BJ (cell line): Measurements from ENCODE around the gene SLC41A3. TPM values are rescaled to one million over a fixed set of nuclear protein-coding genes. Genes with fewer than 3 reads are reported as not detected.
"Not testable (repeated sequence)": the region's sequence is repeated elsewhere in the genome, so short reads cannot be mapped to it uniquely, and the experiment has no call there.

Experiments
- CTCF ChIA-PET: fragments of 350-600 bp; formaldehyde crosslinking; extraction: SDS; loops from one replicate; lab custom pipeline; 2021; ENCODE audit warnings: antibody characterized with exemption, inconsistent platforms; lab: Yijun Ruan, JAX
- POLR2A ChIA-PET: fragments of 300-600 bp; sonication (Branson Sonifier 250); formaldehyde crosslinking; extraction: SDS; loops from one replicate; lab custom pipeline; 2021; ENCODE audit warnings: antibody characterized with exemption; lab: Charles Lee
- DNase-seq: peaks from one replicate; pipeline ENCODE4 v3.0.0-alpha.2; 2011; ENCODE audit warnings: low read depth
- H3K27me3 ChIP-seq: 2 replicates; pipeline ENCODE4 v1.6.0; 2011; ENCODE audit warnings: low read length; ENCODE audit not compliant: control insufficient read depth, insufficient read depth
- H3K36me3 ChIP-seq: 2 replicates; pipeline ENCODE4 v1.5.1; 2011; ENCODE audit warnings: low read length; ENCODE audit not compliant: control insufficient read depth, insufficient read depth
- H3K4me3 ChIP-seq: 2 replicates; pipeline ENCODE4 v1.5.1; 2011; ENCODE audit warnings: low read depth, mild to moderate bottlenecking, control low read depth, low read length
- polyA plus RNA-seq: library from polyadenylated mRNA; depleted of rRNA; stranded (reverse); fragments of >200 nt; gene quantifications from 2 replicates; pipeline ENCODE4 v1.2.3, GENCODE V29; 2011
- TF ChIP-seq, protein P1 (sequence below): IDR thresholded peaks from 2 replicates; pipeline ENCODE4 v1.5.1; 2011; ENCODE audit warnings: low read depth, mild to moderate bottlenecking, control low read depth, inconsistent platforms, low read length, moderate library complexity; ENCODE audit not compliant: insufficient read depth

SLC41A3 gene
- polyA plus RNA-seq, 1 experiment: 70.8 TPM

DNA sequence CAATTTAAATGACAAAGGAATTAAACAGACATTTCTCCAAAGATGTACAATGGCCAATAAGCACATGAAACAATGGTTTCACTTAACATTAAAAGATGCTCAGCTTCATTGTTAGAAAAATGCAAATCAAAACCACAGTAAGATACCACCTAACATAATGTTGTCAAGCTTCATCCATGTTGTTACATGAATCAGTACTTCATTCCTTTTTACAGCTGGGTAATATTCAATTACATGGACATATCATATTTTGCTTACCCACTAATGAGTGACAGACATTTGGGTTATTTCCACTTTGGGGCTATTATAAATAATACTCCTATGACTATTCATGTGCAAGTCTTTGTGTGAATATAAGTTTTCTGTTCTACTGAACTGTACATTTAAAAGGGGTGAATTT is 7.8 kb downstream of the SLC41A3 start:
- Histone ChIP-seq H3K27me3 (no peaks in the 10 kb centered on the region), H3K4me3 (no peak overlapping the region), H3K36me3 (no peaks in the 10 kb centered on the region)
- no peak for DNase-seq
- ChIA-PET POLR2A (interaction anchor here (0.6 kb wide), 1 partner anchor 25 kb away, joined by 3 read pairs; no protein-coding TSS in a partner anchor), CTCF (interaction anchor here (0.9 to 1.0 kb wide), 2 partner anchors 11 to 13 kb away, joined by 3 to 4 read pairs; no protein-coding TSS in a partner anchor)
- TF ChIP-seq, protein P1, sequence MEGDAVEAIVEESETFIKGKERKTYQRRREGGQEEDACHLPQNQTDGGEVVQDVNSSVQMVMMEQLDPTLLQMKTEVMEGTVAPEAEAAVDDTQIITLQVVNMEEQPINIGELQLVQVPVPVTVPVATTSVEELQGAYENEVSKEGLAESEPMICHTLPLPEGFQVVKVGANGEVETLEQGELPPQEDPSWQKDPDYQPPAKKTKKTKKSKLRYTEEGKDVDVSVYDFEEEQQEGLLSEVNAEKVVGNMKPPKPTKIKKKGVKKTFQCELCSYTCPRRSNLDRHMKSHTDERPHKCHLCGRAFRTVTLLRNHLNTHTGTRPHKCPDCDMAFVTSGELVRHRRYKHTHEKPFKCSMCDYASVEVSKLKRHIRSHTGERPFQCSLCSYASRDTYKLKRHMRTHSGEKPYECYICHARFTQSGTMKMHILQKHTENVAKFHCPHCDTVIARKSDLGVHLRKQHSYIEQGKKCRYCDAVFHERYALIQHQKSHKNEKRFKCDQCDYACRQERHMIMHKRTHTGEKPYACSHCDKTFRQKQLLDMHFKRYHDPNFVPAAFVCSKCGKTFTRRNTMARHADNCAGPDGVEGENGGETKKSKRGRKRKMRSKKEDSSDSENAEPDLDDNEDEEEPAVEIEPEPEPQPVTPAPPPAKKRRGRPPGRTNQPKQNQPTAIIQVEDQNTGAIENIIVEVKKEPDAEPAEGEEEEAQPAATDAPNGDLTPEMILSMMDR: no peak

DNA sequence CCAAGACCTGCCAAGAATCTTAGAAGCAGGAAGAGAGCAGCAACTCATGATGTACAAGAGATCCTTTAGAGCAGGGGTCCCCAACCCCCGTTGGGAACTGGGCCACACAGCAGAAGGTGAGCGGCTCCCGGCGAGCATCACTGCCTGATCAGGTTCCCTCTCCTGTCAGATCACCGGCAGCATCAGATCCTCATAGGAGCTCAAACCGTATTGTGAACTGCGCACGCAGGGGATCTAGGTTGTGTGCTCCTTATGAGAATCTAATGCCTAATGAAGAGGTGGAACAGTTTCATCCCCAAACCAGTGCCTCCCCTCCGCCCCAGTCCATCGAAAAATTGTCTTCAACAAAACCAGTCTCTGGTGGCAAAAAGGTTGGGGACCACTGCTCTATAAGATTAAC is 13.8 kb downstream of the SLC41A3 start:
- Histone ChIP-seq H3K27me3 (no peaks in the 10 kb centered on the region), H3K36me3 (no peaks in the 10 kb centered on the region; the same call in 1 of the 2 replicates), H3K4me3 (no peak overlapping the region)
- no peak for DNase-seq
- ChIA-PET CTCF (no interaction called here), POLR2A (no interaction called here)
- TF ChIP-seq, protein P1: no peak

DNA sequence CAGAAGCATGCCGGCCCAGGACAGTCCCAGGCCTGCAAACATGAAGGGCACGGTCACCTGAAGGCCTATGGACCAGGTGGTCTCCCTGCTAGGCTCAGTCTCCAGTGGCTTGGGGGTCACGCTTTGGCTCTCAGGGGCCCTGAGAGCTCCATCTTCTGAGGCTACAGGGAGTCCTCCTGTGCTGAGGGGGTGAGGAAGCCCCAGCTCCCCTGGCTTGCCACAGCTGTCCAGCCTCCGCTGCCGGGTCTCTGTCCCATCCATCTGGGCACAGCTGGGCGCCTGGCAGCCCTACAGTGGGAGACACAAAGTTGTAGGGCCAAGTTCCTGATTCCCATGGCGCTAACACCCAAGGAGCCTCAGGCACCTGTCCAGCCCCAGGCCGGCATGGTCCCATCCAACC is 16.0 kb downstream of the SLC41A3 start:
- POLR2A ChIA-PET: no interaction called here
- Histone ChIP-seq H3K4me3 (no peak overlapping the region), H3K27me3 (no peaks in the 10 kb centered on the region), H3K36me3 (no peaks in the 10 kb centered on the region; the same call in 1 of the 2 replicates)
- CTCF ChIA-PET: interaction anchor here (1.3 kb wide), 1 partner anchor 10 kb away, joined by 4 read pairs; no protein-coding TSS in a partner anchor
- TF ChIP-seq, protein P1: no peak
- no peak for DNase-seq

DNA sequence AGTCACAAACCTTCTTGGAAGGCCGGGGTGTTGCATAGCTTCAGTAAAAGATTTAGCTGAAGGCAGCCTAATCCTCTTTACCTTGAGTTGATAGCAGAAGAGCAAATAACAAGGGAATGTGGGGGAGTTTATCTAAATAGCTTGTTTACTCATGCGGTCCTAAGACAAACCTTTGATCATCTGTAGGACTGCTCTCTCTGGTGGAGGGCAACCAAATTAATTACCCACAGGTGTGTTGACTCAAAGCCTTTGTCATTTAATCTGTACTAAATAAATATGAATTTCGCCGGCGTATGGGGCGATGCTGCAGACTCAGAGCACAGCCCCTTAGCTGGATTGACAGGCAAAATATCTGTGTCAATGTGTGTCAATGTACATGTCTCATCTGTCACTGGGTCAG is 17.2 kb downstream of the SLC41A3 start:
- H3K36me3 ChIP-seq, DNase-seq, CTCF ChIA-PET, POLR2A ChIA-PET, H3K4me3 ChIP-seq, H3K27me3 ChIP-seq: not testable (repeated sequence)

DNA sequence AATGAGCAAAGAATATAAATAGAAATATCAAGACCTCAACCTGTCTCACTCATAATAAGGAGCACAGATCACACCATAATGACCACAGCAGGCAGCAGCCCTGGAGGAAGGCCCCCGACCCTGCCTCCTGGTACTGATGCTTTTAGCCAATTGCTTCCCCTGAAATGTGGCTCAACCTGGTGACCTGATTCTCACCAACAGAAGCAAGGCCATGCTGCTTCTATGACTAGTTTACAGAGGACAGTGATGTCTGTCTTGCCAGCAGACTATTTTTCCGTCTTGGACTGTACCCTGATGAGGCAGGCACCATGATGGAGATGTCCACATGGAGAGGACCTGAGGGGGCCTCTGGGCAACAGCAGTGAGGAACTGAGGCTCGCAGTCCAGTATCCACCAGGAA is 18.0 kb downstream of the SLC41A3 start:
- CTCF ChIA-PET: interaction anchor here (0.9 kb wide), 1 partner anchor 10 kb away, joined by 3 read pairs; no protein-coding TSS in a partner anchor

More for the DNA sequence above, 18.0 kb downstream of the SLC41A3 start:
- no peaks in the 10 kb centered on the region; the same call in none of the 2 replicates for H3K36me3 ChIP-seq
- no peak overlapping the region for H3K4me3 ChIP-seq
- TF ChIP-seq, protein P1: no peak
- no peaks in the 10 kb centered on the region for H3K27me3 ChIP-seq
- POLR2A ChIA-PET: no interaction called here
- no peak for DNase-seq
